Stimulated activated CD8-positive, alpha-beta memory T cell treated with anti-CD3 and anti-CD28 coated beads, Interleukin-15, amount 100 ng/mL, for 48 hours (primary cell): ENCODE measurements around the gene SLC44A4.
A peak's percentile ranks its signal among the peaks of the same experiment; 100 is the strongest.
"Not testable (repeated sequence)": the region's sequence is repeated elsewhere in the genome, so short reads cannot be mapped to it uniquely, and the experiment has no call there.

Experiments used
- DNase-seq, 2 donors: peaks; one replicate each; pipeline ENCODE4 v3.0.0-alpha.2; 2020; ENCODE audit warnings: low read depth in 2 of 2

Gene SLC44A4

GRCh38 chr6:31859923-31860322, 18.9 kb downstream of the SLC44A4 start:
- DNase-seq = no peak

GRCh38 chr6:31858707-31859106, 20.1 kb downstream of the SLC44A4 start:
- DNase-seq = no peak

GRCh38 chr6:31857774-31858173, 21.0 kb downstream of the SLC44A4 start:
- not testable (repeated sequence) for DNase-seq

GRCh38 chr6:31851980-31852718, 26.6 kb downstream of the SLC44A4 start:
- DNase-seq = not testable (repeated sequence)

- DNase-seq = no peak
Observed at GRCh38 chr6:31851485-31851832, 27.3 kb downstream of the SLC44A4 start.

- no peak for DNase-seq
Observed at GRCh38 chr6:31850765-31851484, 27.9 kb downstream of the SLC44A4 start.

GRCh38 chr6:31847276-31847978, 31.4 kb downstream of the SLC44A4 start:
- DNase-seq = no peak

- DNase-seq = no peak
Observed at GRCh38 chr6:31844507-31844906, 34.3 kb downstream of the SLC44A4 start.

GRCh38 chr6:31842053-31842452, 36.7 kb downstream of the SLC44A4 start:
- DNase-seq = no peak

- DNase-seq = not testable (repeated sequence)
Observed at GRCh38 chr6:31839779-31840126, 39.0 kb downstream of the SLC44A4 start.

GRCh38 chr6:31838968-31839367, 39.8 kb downstream of the SLC44A4 start:
- no peak for DNase-seq

GRCh38 chr6:31838114-31838553, 40.7 kb downstream of the SLC44A4 start:
- not testable (repeated sequence) for DNase-seq

GRCh38 chr6:31837369-31838113, 41.3 kb downstream of the SLC44A4 start:
- DNase-seq = no peak

- no peak for DNase-seq
Observed at GRCh38 chr6:31836474-31837368, 42.1 kb downstream of the SLC44A4 start.

- no peak for DNase-seq
Observed at GRCh38 chr6:31836047-31836473, 42.7 kb downstream of the SLC44A4 start.

- peak; percentile 69 to 71 for DNase-seq
Observed at GRCh38 chr6:31834367-31835250, 44.2 kb downstream of the SLC44A4 start.

GRCh38 chr6:31831350-31832215, 47.2 kb downstream of the SLC44A4 start:
- DNase-seq = no peak

- no peak for DNase-seq
Observed at GRCh38 chr6:31830886-31831335, 47.9 kb downstream of the SLC44A4 start.
